MV-4-11 (cell line): ENCODE data around the gene LRRC8E.
A peak's percentile ranks its signal among the peaks of the same experiment; 100 is the strongest.

Source experiments
- DNase-seq: peaks from one replicate; lab custom pipeline; 2025; lab: John Stamatoyannopoulos, UW

LRRC8E gene

DNA sequence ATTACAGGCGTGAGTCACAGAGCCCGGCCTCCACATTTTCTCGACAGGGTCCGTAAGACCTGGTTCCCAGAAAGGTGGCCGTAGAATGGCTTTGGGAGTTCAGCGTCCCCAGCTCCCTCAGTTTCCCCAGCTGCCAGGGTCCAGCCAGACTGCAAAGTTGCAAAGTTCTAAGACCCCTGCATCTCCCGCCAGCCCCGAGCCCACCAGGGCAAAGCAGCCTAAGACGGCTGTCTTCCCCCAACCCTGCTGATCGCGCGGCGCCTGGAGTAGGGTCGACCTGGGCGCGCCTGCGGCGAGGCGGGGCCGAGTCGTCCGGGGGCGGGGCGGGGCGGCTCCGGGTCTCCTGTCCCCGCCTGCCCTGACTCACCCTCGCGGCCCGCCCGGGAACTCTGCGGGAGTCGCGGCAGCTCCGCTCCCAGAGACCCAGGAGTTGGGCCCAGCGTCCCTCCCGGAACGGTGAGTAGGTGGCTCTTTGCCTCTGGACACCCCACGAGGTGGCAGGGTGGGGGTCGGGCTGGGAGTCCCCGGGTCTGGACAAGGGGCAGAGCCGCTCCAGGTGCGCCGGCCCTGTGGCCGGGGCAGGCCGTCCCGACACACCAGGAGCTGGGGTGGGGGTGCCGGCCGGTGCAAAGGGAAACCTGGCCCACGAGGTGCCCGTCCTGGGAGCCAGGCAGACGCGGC is at the start of gene LRRC8E:
TSS of gene LRRC8E (plus strand) at position 366 of the 681 bp plus-strand sequence. CDS start 7,094 bp downstream, outside the sequence.
- DNase-seq, result no peak

DNA sequence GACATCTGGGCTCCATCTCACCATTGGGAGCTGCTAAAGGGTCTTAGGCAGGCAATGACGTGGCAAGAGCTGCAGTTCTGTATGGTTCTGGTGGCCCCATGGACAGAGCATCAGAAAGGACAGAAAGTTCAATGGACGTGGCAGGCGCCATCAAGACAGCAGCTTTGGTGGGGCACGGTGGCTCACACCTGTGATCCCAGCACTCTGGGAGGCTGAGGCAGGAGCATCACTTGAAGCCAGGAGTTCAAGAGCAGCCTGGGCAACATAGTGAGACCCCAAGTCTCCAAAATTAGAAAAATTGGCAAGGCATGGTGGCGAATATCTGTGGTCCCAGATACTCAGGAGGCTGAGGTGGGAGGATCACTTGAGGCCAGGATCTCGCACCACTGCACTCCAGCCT is 48.8 kb upstream of the LRRC8E start:
- DNase-seq, result no peak

DNA sequence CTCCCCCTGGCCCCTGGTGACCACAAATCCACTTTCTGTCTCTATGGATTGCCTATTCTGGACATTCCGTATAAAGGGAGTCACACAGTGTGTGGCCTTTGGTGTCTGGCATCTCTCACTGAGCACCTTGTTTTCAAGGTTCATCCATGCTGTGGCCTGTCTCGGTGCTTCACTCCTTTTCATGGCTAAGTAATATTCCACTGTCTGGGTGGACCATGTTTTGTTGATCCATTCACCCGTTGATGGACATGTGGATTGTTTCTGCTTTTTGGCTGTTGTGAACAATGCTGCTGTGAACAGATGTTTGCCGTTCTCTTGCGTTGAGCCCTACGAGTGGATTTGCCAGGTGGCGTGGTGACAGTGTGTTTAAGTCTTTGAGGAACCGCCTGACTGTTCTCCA is 47.7 kb upstream of the LRRC8E start:
- peak; percentile 36 for DNase-seq

DNA sequence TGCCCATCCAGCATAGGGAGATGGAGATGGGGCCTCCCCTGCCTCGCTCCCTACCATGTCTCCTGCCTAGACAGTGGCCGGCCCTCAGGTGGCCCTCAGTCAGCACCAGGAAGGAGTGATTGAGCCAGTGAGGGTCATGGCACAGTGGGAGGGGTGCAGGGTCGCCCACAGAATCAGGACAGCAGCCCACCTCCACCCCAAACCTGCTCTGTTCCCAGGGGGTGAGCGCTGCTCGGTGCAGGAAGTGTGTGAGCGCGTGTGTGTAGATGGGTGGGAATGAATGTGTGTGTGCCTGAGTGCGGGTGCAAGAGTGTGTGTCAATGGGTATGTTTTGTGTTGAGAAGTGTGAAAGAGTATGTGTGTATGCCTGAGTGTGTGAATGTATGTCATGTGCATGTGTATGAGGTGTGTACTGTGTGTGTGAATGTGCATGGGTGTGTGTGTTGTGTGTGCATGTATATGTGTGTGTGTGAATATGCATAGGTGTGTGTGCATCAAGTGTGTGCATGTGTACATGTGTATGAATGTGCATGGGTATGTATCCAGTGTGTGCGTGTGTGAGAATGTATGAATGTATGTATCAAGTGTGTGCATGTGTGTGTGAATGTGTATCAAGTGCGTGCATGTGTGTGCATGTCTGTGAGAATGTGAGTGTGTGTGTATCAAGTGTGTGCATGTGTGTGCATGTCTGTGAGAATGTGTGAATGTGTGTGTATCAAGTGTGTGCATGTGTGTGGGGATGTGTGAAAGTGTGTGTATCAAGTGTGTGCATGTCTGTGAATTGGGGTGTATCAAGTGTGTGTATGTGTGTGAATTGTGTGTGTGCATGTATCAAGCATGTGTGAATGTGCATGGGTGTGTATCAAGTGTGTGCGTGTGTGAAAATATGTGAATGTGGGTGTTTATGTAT is 46.3 kb upstream of the LRRC8E start:
- no peak for DNase-seq

GRCh38 chr19:7842661-7843294 is 45.5 kb upstream of the LRRC8E start:
- no peak for DNase-seq

- DNase-seq, result no peak
Observed at GRCh38 chr19:7843521-7843920, 44.8 kb upstream of the LRRC8E start.

DNA sequence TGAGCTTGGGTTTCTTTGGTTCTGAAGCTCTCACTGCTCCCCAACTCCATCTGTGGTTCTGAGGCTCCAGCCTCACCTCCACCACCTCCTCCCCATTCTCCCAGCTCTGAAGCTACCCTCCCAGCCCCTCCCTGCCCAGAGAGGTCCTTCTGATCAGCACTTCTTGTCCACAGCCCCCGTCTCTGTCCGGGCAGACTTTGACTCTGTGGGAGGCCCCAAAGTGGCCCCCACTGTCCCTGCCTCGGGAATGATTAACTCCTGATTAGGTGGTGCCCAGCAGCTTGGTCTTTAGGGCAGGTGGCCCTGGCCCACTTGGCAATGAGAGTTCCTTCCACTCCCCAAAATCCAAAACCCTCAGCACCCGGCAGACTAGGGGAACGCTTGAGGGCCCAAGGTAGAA is 43.9 kb upstream of the LRRC8E start:
- DNase-seq, result no peak

- no peak for DNase-seq
Observed at GRCh38 chr19:7844951-7845350, 43.4 kb upstream of the LRRC8E start.

DNA sequence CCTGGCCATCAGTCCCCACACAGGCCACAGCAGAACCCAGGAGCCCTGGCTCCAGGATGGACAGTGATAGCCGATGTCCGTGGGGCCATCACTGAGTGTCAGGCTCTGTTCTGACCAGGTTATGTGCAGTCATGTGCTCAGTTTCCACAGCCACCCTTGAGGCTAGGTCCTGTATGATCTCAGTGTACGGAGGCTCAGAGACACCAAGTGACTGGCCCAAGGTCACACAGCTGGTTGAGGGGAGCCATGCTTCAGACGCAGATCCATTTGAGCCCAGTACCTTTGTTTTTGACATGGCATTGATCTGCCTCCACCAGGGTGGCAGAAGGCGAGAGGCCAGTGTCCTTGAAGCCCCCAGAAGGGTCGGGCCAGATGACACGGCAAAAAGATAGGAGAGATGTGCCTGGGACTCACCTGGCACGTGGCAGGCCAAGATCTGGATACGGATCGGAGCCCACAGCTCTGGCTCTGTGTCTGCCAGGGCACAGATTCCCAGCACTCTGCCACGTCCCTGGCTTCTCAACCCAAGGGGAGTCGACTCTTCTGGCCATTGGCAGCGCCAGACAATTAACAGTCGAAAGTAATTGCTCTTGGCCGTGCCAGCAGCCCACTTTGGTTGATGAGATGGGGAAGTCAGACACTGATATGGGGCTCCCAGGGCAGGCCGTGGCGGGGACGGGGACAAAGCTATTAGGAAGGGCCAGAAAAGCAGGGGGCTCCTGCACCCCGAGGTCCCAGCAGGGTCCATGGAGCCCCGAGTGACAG is 42.7 kb upstream of the LRRC8E start:
- DNase-seq, result no peak

GRCh38 chr19:7846155-7846646 is 42.1 kb upstream of the LRRC8E start:
- DNase-seq, result no peak

DNA sequence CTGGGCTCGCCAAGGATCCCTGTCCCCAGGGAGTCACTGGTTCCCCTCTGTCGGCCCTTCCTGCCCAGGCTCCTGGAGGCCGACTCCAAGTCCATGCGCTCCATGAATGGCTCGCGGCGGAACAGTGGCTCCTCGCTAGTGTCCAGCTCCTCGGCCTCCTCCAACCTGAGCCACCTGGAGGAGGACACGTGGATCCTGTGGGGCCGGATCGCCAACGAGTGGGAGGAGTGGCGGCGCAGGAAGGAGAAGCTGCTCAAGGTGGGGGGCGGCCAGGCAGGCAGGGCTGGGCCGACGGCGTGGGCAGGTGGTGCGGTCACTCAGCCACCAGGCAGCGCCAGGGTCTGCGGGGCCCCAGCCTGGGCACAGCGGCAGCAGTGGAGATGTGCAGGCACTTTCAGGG is 40.6 kb upstream of the LRRC8E start:
- DNase-seq, result no peak

DNA sequence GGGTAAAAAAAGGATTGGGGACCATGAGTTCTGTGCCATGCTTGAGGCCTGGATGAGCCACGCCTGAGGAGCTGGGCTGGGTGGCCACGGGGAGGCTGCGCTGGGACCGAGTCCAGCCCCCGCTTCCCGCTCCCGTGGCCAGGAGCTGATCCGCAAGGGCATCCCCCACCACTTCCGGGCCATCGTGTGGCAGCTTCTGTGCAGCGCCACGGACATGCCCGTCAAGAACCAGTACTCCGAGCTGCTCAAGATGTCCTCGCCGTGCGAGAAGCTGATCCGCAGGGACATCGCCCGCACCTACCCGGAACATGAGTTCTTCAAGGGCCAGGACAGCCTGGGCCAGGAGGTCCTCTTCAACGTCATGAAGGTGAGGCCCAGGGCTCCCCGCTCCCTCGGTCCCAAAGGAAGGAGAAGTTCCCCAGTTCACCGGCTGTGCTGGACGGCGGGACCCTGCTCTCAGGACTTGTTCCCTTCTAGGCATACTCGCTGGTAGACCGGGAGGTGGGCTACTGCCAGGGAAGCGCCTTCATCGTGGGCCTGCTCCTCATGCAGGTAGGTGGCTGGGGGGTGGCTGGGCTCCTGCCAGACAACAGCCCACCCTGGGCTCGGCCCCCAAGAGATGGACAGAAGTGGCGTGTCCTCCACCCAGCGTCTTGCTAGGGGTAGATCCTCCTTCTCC is 39.4 kb upstream of the LRRC8E start:
- no peak for DNase-seq

- DNase-seq, result no peak
Observed at GRCh38 chr19:7849631-7849999, 38.7 kb upstream of the LRRC8E start.

GRCh38 chr19:7850000-7850813 is 38.1 kb upstream of the LRRC8E start:
- DNase-seq, result peak; percentile 17

- no peak for DNase-seq
Observed at GRCh38 chr19:7850945-7851622, 37.2 kb upstream of the LRRC8E start.

DNA sequence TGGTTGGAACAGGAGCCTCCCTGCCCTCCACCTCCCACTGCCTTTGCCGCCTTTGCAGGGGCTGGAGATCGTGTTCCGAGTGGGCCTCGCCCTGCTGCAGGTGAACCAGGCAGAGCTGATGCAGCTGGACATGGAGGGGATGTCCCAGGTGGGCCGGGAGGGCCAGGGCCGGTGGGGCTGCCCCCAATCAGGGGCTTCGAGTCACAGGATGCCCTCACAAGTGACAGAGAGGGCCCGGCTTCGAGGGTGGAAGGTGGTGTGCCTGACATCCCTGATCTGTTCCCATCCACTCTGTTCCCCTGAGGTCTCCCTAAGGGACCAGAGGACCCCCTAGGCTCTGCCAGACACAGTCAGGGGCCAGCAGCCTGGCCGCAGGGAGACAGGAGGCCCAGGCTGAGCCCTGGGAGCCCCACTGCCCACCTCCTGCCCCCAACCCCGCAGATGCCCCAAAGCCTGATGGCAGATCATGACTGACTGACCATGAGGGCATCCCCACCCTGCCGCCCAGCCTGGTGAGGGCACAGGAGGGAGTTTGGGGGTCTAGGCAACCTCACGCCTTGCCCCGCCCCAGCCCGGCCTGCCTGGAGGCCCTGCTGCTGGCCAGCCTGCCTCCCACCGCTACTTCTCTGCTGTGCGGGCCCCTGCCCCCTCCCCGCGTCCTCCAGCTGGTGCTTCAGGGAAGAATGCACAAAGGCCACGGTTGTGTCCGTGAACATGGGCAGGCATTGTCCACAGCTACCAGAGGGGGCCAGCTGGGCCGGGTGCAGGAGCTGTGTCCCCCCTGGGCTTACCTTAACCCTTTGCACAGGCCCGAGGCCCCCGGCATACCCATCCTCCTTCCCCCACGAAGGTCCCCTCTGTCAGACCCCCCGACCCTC is 36.4 kb upstream of the LRRC8E start:
- no peak for DNase-seq

DNA sequence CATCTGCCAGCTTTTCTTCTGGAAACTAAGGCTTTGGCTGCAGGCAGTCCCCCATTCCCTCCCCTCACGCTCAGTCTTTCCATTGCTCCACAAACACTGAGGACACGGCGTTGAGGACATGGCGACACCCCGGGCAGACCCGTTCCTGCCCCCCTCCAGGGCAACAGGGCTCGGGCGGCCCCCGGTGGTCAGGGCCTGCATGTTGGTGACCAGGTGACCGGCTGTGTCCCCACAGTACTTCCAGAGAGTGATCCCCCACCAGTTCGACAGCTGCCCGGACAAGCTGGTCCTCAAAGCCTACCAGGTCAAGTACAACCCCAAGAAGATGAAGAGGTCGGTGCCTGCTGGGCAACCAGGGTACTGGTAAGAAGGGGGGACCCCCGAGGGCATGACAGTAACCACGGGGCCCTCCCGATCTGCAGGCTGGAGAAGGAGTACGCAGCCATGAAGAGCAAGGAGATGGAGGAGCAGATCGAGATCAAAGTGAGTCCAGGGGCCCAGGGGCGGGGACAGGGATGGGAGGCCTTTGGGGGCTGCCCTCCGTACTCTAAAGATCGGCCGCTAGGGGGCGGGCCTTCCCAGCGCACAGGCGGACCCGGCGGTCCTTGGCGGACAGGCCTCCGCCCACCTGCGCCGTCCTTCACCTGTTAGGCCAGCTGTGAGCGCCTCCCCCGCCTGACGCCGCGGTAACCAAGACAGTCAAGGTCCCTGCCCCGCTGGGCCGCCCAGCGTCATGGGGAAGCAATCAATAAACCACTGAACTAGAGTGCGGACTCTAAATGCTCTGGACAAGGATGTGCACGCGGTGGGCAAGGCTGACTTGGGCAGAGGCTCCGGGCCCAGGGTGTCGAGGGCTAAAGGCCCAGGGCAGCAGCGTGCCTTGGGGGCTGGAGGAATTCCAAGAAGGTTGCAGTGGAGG is 35.2 kb upstream of the LRRC8E start:
- peak; percentile 22 for DNase-seq

DNA sequence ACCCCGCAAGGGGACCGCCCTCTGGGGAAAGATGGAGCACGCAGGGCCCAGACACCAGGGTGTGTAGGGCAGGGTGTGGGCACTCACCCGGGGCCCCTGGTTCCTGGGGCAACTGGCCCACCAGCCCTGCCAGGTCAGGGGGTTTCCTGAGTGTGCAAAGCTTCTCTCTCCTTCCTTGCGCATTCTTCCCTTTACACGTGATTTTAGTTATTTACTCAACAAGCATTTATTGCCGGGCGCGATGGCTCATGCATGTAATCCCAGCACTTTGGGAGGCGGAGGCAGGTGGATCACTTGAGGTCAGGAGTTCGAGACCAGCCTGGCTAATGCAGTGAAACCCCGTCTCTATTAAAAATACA is 34.6 kb upstream of the LRRC8E start:
- DNase-seq, result no peak
